ENCODE data around the gene RPP25L.

GRCh38 chr9:34575241-34575640 is 36.7 kb downstream of the RPP25L start:
- no peak for TF ChIP-seq NFIC (IDR thresholded peaks at IDR 0.05; ENCODE audit: low read depth, low read length)
- no peak for TF ChIP-seq SUZ12 (IDR thresholded peaks at IDR 0.05; ENCODE audit: unreplicated experiment)
- TF ChIP-seq BRCA1 (IDR thresholded peaks at IDR 0.05; ENCODE audit: low read depth, low read length), result no peak
- no peak for TF ChIP-seq FOS (IDR thresholded peaks at IDR 0.05; ENCODE audit: borderline replicate concordance, extremely low read depth, insufficient read length)
- TF ChIP-seq CTCF (IDR thresholded peaks at IDR 0.05 in 2 of 3, conservative IDR thresholded peaks at IDR 0.05 in 1 of 3; ENCODE audit: control insufficient read depth in 2 of 3, extremely low read depth in 1 of 3, insufficient read depth in 1 of 3, low read depth in 3 of 3, low read length in 3 of 3), result no peak
- TF ChIP-seq RFX5 (IDR thresholded peaks at IDR 0.05; ENCODE audit: low read depth, low read length), result no peak
- TF ChIP-seq POLR2AphosphoS5 (IDR thresholded peaks at IDR 0.05; ENCODE audit: low read length), result no peak
- no peak for TF ChIP-seq NR2C1 (IDR thresholded peaks at IDR 0.05)
- TF ChIP-seq ZNF217 (IDR thresholded peaks at IDR 0.05), result no peak
- no peak for TF ChIP-seq ATF3 (IDR thresholded peaks at IDR 0.05; ENCODE audit: borderline replicate concordance, extremely low read depth, low read depth, low read length)
- no peak for TF ChIP-seq POLR2A (IDR thresholded peaks at IDR 0.05; ENCODE audit: low read depth, low read length)
- no peak for TF ChIP-seq KAT2A (conservative IDR thresholded peaks at IDR 0.05; ENCODE audit: control insufficient read depth, low read depth, low read length)

Data from GM12878 (cell line).